Heart left ventricle (tissue), 13 donors: ENCODE data around the gene SHISA2.

Source experiments
- CTCF ChIP-seq, 12 donors: fragments of 200-600 bp; sonication (generic) in 4 of 12; IDR thresholded peaks; one replicate each; pipeline versions ENCODE4 v1.5.0 to v1.8.0; 2018 to 2022; ENCODE audit warnings: antibody characterized with exemption in 12 of 12, mild to moderate bottlenecking in 5 of 12
- POLR2A ChIP-seq, 2 donors: fragments of 450-650 bp; IDR thresholded peaks; one replicate each; pipeline ENCODE4 v1.6.1; 2017; ENCODE audit warnings: antibody characterized with exemption in 2 of 2, mild to moderate bottlenecking in 2 of 2, moderate library complexity in 2 of 2
- donor health status: ischemic (EF 13 %, LVEDD 7.1; RV severe dilation, severe dysfunction).
- donor health status: DM: no; HTN: yes; CAD: no.
- donor health status: DM: no; HTN: no; CAD: no.
- donor health status: ischemic (EF 25% LVEDD 6.9; RV normal size, moderate dysfunction).
- donor health status: ischemic (EF 25% LVEDD 5.7; RV mildly dilated, moderate dysfunction).
- donor health status: ischemic (EF 35%, LVEDD 5.7; RV mildly dilated, moderate dysfunction).
- donor health status: nonischemic (EF 11% LVEDD 7.7; RV severe dilation, severe dysfunction).
- donor health status: DM: yes; HTN: yes; CAD: no.
- donor health status: PGD.
- donor health status: ischemic (EF 29% LVEDD 5.4; RV normal size, mild dysfunction).
- donor health status: nonischemic (EF 23%, LVEDD 6.1; RV moderate dilation, normal function).

GRCh38 chr13:26095338-26095737, 43.5 kb upstream of the SHISA2 start:
- TF ChIP-seq POLR2A (IDR thresholded peaks at IDR 0.05) (no peak), CTCF (IDR thresholded peaks at IDR 0.05) (no peak)
